Gastroesophageal sphincter (tissue), 4 donors: ENCODE measurements around the gene HMGB4. TPM values are rescaled to one million over a fixed set of nuclear protein-coding genes. Genes with fewer than 3 reads are reported as not detected.
A peak's percentile ranks its signal among the peaks of the same experiment; 100 is the strongest.

ENCODE experiments used
- ATAC-seq: fragments of 150-250 bp; one replicate; pipeline ENCODE4 v1.9.1; 2016; ENCODE audit warnings: mild to moderate bottlenecking, moderate library complexity
- H3K27ac ChIP-seq, 4 donors: fragments of 200-600 bp; sonication (generic) in 3 of 4; 1 replicate in 3 of 4; 2 replicates in 1 of 4; pipeline ENCODE4 v1.5.1; 2016 to 2019
- H3K27me3 ChIP-seq: fragments of 200-600 bp; sonication (generic); one replicate; pipeline ENCODE4 v1.5.1; 2019
- H3K36me3 ChIP-seq, 2 donors: fragments of 200-600 bp; sonication (generic); one replicate each; pipeline ENCODE4 v1.5.1; 2019; ENCODE audit warnings: control low read depth in 1 of 2
- H3K4me1 ChIP-seq, 3 donors: fragments of 200-600 bp; sonication (generic); 1 replicate in 2 of 3; 2 replicates in 1 of 3; pipeline ENCODE4 v1.5.1; 2016 to 2019; ENCODE audit warnings: control low read depth in 2 of 3
- H3K4me3 ChIP-seq, 2 donors: fragments of 200-600 bp; sonication (generic); one replicate each; pipeline ENCODE4 v1.5.1; 2019; ENCODE audit warnings: mild to moderate bottlenecking in 1 of 2, moderate library complexity in 1 of 2
- H3K9me3 ChIP-seq, 3 donors: fragments of 200-600 bp; sonication (generic); one replicate each; pipeline ENCODE4 v1.5.1; 2017 to 2019; ENCODE audit warnings: control low read depth in 2 of 3
- CTCF ChIP-seq, 4 experiments: fragments of 200-600 bp in 2 of 4; fragments of 450-650 bp in 2 of 4; sonication (generic) in 1 of 4; IDR thresholded peaks; one replicate each; pipeline ENCODE4 v1.5.1; 2017 to 2019; ENCODE audit warnings: antibody characterized with exemption in 4 of 4, mild to moderate bottlenecking in 2 of 4, moderate library complexity in 2 of 4
- EP300 ChIP-seq: sonication (generic); formaldehyde crosslinking; IDR thresholded peaks from one replicate; pipeline ENCODE4 v1.6.1; 2017; ENCODE audit warnings: antibody characterized with exemption, mild to moderate bottlenecking
- POLR2A ChIP-seq, 2 donors: fragments of 450-650 bp; IDR thresholded peaks; one replicate each; pipeline ENCODE4 v1.6.1; 2017; ENCODE audit warnings: antibody characterized with exemption in 2 of 2, mild to moderate bottlenecking in 2 of 2, moderate library complexity in 1 of 2
- POLR2AphosphoS5 ChIP-seq: sonication (generic); formaldehyde crosslinking; IDR thresholded peaks from one replicate; pipeline ENCODE4 v1.6.1; 2017; ENCODE audit warnings: antibody characterized with exemption
- WGBS, 2 donors: methylation state at CpG; one replicate each; pipeline ENCODE4 v1.1.5; 2018; ENCODE audit warnings: low coverage in 1 of 2; 5-methylcytosine and 5-hydroxymethylcytosine counted together
- total RNA-seq, 4 donors: library from RNA; depleted of rRNA; stranded (reverse); fragments of >200 nt; gene quantifications; one replicate each; pipeline ENCODE4 v1.1.0, GENCODE V29; 2016

Gene HMGB4
- total RNA-seq, 4 donors from 2014 or later = not detected

GRCh38 chr1:33872275-33872674 is 8.4 kb downstream of the HMGB4 start:
- Histone ChIP-seq H3K9me3 (peaks cover 0 to 4% (median 0%) of the 10 kb centered on the region in 3 donors), H3K27ac (no peak overlapping the region), H3K4me3 (no peak overlapping the region), H3K27me3 (peaks cover 14% of the 10 kb centered on the region), H3K4me1 (no peaks in the 10 kb centered on the region), H3K36me3 (no peaks in the 10 kb centered on the region)
- TF ChIP-seq CTCF (IDR thresholded peaks at IDR 0.05) (no peak), POLR2AphosphoS5 (no peak), EP300 (no peak), POLR2A (IDR thresholded peaks at IDR 0.05) (no peak)
- no peak for ATAC-seq

- WGBS, 2 donors = 54 to 72% methylated on average over 2 of the region's 2 CpGs
- no peak overlapping the region for H3K27ac ChIP-seq
- ATAC-seq = no peak
- TF ChIP-seq POLR2A (IDR thresholded peaks at IDR 0.05) (no peak), CTCF (IDR thresholded peaks at IDR 0.05) (no peak), POLR2AphosphoS5 (no peak), EP300 (no peak)
- H3K9me3 ChIP-seq = peaks cover 0 to under 1% (median 0%) of the 10 kb centered on the region in 3 donors
- H3K27me3 ChIP-seq = peaks cover 14% of the 10 kb centered on the region
- no peak overlapping the region for H3K4me3 ChIP-seq
- no peaks in the 10 kb centered on the region for H3K4me1 ChIP-seq
- H3K36me3 ChIP-seq = no peaks in the 10 kb centered on the region
Measured at GRCh38 chr1:33872683-33873082, 8.8 kb downstream of the HMGB4 start.

GRCh38 chr1:33874636-33875035 is 10.8 kb downstream of the HMGB4 start:
- Histone ChIP-seq H3K27me3 (peaks cover 23% of the 10 kb centered on the region), H3K4me1 (no peaks in the 10 kb centered on the region), H3K4me3 (no peak overlapping the region), H3K9me3 (no peaks in the 10 kb centered on the region), H3K27ac (no peak overlapping the region), H3K36me3 (no peaks in the 10 kb centered on the region)
- ATAC-seq = no peak
- 80 to 90% methylated on average over 1 to 5 of the region's 7 CpGs for WGBS, 2 donors
- no peak for TF ChIP-seq CTCF (IDR thresholded peaks at IDR 0.05)
- no peak for TF ChIP-seq POLR2A (IDR thresholded peaks at IDR 0.05)
- TF ChIP-seq POLR2AphosphoS5 = no peak
- TF ChIP-seq EP300 = no peak

- Histone ChIP-seq H3K9me3 (no peaks in the 10 kb centered on the region), H3K4me3 (no peak overlapping the region), H3K27ac (no peak overlapping the region), H3K4me1 (no peaks in the 10 kb centered on the region), H3K36me3 (no peaks in the 10 kb centered on the region), H3K27me3 (peaks cover 33% of the 10 kb centered on the region)
- no peak for ATAC-seq
- no peak for TF ChIP-seq POLR2A (IDR thresholded peaks at IDR 0.05)
- TF ChIP-seq CTCF (IDR thresholded peaks at IDR 0.05) = peak in 1 of 4 experiments; percentile 3
- TF ChIP-seq EP300 = no peak
- 66 to 69% methylated on average over 3 of the region's 3 CpGs for WGBS, 2 donors
Measured at GRCh38 chr1:33875862-33876261, 12.0 kb downstream of the HMGB4 start.

- no peak for ATAC-seq
- no peak overlapping the region for H3K4me3 ChIP-seq
- no peaks in the 10 kb centered on the region for H3K9me3 ChIP-seq
- TF ChIP-seq POLR2AphosphoS5 (no peak), POLR2A (IDR thresholded peaks at IDR 0.05) (no peak), EP300 (no peak), CTCF (IDR thresholded peaks at IDR 0.05) (no peak)
- peaks cover 40% of the 10 kb centered on the region for H3K27me3 ChIP-seq
- no peaks in the 10 kb centered on the region for H3K4me1 ChIP-seq
- H3K27ac ChIP-seq = no peak overlapping the region
- WGBS, 2 donors = 39 to 79% methylated on average over 3 to 4 of the region's 5 CpGs
- no peaks in the 10 kb centered on the region for H3K36me3 ChIP-seq
Measured at GRCh38 chr1:33876970-33877650, 13.2 kb downstream of the HMGB4 start.
